Loucy (cell line): ENCODE results near the gene CDC14A.

Source experiments
- CTCF ChIP-seq: fragments of 200-600 bp; sonication (generic); conservative IDR thresholded peaks from 2 replicates; pipeline ENCODE4 v1.5.1; 2014; ENCODE audit warnings: mild to moderate bottlenecking, antibody characterized with exemption, low read length
- EZH2phosphoT487 ChIP-seq: fragments of 200-600 bp; IDR thresholded peaks from 2 replicates; pipeline ENCODE4 v1.6.1; 2018; ENCODE audit warnings: antibody characterized with exemption, mild to moderate bottlenecking, moderate library complexity, borderline replicate concordance

- TF ChIP-seq CTCF (no peak), EZH2phosphoT487 (no peak)
Measured at GRCh38 chr1:100344774-100345173, 7.5 kb upstream of the CDC14A start.
